Activated gamma-delta T cell (primary cell): ENCODE results near the gene LRIG2.
"Not testable (repeated sequence)": the region's sequence is repeated elsewhere in the genome, so short reads cannot be mapped to it uniquely, and the experiment has no call there.

Source experiments
- DNase-seq: peaks from one replicate; lab custom pipeline; 2025; lab: John Stamatoyannopoulos, UW

LRIG2 gene

DNA sequence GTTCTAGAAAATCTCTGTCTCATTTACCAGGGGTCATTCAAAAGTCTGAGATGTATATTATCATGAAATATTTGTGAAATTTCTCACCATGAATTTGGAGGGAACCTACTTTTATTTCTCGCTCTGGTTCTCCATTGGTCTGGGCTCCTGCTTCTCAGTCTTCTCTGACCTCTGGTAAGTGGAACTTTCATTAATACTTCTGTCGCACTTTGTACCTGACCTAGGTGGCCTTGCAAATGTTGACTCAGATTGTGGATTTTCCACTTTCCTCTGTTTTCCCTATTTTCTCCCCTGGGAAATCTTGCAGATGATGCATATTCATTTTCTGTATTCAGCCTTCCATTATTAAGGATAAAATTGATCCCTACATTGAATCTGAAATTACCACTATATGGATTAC, 53.2 kb downstream of the LRIG2 start:
- DNase-seq = no peak

DNA sequence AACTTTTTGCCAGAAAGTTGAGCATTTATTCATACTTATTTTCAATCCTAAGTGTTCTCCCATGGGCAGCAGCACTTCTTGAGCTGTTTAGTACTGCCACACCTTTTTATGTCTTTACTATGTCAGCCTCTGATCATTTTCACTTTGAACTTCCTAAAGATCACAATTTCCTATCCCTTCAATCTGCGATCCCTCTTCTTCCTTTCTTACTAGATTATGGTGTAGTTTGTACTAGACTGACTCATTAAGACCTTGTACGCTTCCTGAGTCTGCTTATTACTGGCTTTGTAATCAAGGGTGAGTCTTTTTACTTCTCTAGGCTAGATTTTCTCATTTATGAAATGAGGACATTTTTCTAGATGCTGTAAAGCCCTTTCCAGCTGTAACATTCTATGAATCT, 55.1 kb downstream of the LRIG2 start:
- no peak for DNase-seq

DNA sequence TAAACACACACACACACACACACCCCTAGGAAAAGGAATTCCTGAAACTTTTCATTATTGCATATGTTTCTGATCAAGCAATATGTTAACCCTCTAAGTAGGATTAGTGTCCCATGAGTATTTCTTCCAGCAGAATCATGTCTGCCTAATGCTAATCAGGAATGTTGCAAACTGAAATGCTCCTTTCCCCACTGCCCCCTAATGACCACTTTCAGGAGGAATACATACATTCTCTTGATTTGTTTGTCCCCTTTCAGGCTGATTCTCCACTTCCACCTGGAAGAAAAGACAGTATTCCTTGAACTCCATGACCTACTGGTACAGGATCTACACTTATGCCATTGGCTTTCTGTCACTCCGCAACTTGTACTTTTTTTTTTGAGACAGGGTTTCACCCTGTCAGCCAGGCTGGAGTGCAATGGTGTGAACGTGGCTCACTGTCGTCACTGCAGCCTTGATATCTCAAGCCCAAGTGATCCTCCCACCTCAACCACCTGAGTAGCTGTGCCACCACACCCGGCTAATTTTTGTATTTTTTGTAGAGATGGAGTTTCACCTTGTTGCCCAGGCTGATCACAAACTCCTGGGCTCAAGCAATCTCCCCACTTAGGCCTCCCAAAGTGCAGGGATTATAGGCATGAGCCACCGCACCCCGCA, 56.7 kb downstream of the LRIG2 start:
- no peak for DNase-seq

GRCh38 chr1:113133038-113133437, 60.0 kb downstream of the LRIG2 start:
- no peak for DNase-seq

DNA sequence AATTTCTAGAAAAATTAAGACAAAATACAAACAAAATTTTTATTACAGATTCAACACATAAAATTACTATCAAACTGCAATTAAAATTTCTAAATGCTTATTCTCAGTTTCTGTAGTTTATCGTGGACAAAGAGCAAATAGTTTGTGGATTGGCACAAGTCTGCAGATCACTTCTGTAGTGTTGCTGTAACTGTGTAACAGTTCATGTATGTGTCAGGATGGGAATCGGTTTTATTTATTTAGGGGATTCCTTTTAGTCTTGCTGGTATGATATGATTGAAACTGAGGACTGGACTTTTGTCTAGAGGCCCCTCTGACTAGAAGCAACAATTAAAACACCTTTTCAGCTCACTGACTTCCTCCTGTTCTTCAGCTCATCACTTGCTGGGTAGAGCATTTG, 60.8 kb downstream of the LRIG2 start:
- no peak for DNase-seq

DNA sequence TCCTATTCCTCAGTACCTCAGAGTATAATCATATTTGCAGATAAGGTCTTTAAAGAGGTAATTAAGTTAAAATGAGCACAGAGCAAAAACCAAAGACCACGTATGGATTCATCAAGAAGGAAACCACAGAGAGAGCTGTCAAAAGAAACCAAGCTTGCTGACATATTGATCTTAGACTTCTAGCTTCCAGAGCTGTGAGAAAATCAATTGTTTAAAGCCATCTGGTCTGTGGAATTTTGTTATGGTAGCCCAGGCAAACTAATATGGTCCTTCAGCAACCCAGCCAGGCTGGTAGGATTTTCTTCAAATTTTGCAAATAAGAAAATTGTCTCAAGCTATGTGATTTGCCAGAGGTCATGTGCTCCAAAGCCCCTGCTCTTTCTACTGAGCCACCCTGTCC, 62.5 kb downstream of the LRIG2 start:
- no peak for DNase-seq

DNA sequence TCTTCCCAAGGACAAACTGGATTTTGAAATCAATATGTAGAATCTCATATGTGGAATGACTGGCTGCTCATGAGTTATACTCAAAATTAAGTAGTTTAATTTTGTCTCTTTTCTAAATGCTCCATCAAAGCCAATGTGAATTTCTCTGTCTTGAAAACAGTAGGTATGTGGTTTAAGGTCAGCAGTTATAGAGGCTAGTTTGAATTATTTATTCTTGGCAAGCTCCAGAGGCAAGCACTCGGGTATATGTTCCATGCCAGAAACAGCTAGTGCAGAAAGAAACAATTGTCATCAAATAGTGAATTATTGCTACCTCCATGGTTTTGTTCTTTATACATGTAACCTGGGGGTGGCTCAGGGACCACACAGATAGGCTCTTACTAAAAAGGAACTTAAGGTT, 63.5 kb downstream of the LRIG2 start:
- DNase-seq = no peak

DNA sequence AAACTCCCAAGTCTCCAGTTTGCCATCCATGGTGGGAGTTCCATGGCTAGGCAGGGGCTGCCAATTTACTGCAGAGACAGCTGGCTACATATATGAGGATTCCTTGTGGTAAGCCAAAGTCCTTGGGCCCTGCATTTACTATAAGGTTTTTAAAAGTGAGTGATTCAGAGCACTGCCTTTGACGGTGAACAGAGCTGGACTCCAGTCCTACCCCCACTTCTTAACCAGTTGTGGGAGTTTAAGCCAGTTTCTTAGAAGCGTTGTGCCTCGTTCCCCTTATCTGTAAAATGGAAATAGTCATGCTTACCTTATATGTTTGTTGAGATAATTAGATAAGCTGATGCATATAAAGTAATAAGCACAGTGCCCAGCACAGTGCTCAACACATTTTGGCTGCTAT, 64.6 kb downstream of the LRIG2 start:
- DNase-seq = no peak

GRCh38 chr1:113138778-113139177, 65.8 kb downstream of the LRIG2 start:
- no peak for DNase-seq

GRCh38 chr1:113140176-113140575, 67.2 kb downstream of the LRIG2 start:
- DNase-seq = no peak

DNA sequence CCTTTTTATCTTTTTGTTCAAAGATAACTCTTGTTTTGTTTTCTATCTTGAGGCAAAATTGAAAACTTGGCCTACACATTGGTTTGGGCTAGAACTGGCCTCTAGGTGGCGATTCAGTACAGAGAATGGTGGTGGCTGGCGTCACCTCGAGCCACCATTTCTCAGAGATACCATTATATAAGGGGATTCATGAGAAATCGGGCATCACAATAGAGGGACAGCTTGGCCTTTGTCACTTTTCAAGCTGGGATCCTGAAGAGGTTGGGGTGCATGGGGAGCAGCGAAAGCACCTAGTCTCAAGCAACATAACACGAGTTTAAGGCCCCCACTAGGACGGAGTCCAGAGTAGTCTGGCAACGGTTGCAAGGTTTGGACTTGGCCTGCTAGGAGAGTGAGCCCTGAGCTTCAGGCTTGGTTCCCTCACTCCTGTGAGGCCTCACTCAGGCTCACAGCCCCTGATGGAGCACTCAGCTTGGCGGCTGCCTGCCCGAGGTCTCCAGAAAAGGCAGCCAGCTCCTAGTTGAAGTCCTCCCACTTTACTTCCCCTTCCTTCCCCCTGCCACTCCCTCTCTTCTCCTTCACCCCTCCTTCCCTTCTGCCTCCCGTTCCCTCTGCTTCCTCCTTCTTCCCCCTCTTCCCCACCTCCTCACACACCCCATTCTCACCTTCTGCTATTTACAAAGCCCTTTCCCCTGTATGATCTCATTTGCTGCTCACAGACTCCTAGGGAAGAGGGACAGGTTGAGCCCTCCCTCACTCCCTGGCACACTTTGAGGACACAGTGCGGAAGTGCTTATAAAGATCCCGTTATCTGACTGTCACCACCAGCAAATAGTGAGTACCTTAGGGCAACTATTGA, 67.8 kb downstream of the LRIG2 start:
- no peak for DNase-seq

DNA sequence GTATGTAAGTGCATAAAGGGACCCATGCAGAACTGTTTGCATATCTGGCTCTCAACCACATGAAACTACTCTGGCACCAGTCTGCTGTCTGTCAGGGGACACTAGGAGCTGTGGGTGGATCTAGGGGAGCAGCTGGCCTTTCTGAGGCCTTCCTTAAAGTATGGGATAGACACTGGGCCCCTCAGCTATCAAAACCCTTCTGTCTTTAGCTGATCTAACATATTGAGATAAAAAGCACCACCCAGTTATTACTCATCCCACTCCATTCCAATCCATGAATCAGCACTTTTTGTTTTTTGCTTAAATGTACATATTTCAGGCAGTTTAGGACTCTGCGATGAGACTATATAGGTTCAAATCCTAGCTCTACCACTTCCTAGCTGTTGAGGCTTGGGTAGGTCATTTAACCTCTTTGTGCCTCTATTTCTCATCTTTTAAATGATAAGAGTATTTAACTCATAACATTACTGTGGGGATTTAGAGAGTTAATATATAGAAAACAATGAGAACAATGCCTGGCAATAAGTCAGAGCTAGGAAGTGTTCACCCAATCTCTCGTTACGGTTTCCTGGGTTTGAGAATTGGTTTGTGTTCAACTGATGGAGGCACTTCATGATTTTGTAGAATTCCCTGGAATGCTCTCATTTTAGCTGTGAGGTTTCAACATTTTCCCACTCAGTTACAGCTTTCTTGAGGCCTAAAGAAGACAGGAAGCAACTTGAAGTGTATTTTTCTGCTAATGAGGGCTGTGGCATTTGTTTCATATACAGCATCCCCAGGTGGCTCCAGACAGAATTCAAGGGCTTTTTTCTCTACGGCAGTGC, 68.9 kb downstream of the LRIG2 start:
- DNase-seq = no peak

- DNase-seq = no peak
These were observed 69.8 kb downstream of the LRIG2 start for GRCh38 chr1:113142791-113143190.

DNA sequence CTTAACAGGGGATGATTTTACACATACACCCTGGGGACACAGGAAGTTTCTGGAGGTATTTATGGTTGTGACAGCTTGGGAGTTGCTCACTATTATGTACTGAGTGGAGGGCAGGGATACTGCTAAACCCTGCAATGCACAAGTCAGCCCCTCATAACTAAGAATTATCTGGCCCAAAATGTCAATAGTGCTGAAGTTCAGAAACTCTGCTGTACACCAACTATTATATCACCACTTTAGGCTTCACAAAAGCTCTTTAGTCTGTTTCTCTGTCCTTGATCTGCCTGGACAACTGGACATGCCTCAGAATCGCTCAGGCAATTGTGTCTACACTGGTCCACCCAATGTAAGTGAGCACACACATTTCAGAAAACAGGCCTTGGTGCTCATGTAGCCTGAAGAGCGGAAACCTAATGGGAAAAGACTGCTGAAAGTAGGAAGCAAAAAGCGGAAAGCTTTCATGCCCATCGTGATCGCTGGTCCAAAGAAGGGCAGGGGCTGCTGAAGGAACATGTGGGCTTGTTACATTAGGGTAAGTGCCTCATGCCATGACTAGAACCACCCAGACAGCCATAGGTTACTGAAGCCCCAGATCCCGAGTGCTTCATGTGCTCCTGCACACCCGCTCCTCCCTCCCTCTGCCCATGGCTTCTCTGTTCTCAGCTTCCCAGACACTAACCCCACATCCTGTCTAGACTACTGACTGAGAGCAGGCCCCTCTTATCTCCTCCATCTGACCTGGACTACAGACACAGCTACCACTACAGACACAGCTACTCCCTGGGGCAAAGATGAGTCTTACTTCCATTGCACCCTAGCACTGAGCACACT, 73.5 kb downstream of the LRIG2 start:
- DNase-seq = no peak

DNA sequence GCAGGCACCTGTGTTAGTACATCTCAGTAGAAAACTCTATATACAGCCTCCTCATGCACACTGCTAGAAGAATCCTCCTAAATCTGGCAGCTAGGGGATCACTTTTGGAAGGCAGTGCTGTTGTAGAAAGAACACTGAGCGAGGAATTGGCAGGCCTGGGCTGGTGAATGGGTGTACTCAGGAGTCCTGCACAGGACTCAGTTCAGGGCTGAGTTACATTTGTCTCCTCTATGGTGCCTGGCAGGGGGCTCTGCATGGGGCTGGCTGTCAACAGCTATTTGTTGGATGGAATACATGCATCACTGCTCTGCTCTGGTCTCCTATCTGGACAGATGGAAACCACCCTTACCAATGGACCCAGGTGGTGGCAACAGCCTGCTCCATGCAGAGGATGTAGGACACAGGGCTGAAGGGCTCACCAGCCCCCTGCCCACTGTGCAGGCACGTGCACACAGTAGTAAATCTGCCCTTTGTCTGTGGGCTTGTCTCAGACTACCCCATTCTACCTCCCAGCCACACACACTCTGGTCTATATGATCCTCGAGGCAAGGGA, 74.2 kb downstream of the LRIG2 start:
- DNase-seq = no peak

DNA sequence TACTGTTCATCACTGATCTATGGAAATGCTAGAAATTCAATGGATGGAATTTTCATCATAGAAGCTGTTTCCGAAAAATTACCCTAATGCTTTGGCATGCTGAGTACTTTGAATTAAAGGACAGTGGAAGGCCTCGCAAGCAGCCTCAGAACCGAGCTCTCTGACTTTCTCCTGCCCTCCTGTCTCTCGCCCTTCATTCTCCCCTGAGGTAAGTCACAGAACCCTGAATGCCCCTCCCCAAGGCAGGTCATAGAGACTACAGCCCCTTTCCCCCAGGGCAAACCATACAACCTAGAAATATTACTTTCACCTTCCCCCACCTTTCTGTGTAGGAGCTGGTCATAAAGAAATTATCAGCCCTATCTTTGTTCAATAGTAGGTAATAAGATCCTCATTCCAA, 74.8 kb downstream of the LRIG2 start:
- DNase-seq = no peak

GRCh38 chr1:113150494-113150893, 77.5 kb downstream of the LRIG2 start:
- not testable (repeated sequence) for DNase-seq

DNA sequence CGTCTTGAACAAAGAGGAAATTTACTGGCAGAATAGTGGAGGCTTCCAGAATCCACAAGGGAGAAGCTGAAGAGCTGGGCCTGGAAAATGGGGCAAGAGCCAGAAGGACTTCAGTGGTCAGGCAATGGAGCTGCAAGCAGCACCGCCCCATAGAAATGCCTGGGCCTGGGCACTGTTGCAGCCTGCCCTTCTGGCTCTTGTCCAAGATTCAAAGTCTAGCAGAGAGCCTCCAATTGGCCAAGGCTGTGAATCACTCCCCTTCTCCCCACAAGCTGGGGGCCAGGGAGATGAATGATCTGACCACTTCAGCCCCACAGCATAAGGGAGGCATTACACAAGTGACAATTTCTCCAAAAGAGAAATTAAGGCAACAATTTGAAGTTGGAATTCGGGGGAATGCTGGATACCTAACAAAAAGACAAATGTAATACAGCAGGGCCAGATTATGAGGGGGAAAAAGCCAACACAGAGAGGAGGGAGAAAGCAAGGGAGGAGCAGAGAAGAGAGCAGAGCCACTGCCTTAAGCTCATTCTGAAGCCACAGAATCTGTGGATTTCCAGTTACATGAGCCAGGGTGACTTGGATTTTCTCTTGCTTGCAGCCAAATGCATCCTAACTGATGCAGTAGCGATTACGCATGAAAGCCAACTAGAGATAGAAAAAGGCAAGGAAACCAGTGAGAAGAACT, 80.3 kb downstream of the LRIG2 start:
- DNase-seq = no peak

- DNase-seq = no peak
These were observed 83.4 kb downstream of the LRIG2 start for GRCh38 chr1:113156368-113156767.

- not testable (repeated sequence) for DNase-seq
These were observed 85.7 kb downstream of the LRIG2 start for GRCh38 chr1:113158743-113159142.

- no peak for DNase-seq
These were observed 93.5 kb downstream of the LRIG2 start for GRCh38 chr1:113166473-113166872.
